HG03457 (cell line): ENCODE measurements around the gene RARA.
A peak's percentile ranks its signal among the peaks of the same experiment; 100 is the strongest.

Experiments
- ATAC-seq: cut with Tn5 transposase; IDR thresholded peaks from one replicate; pipeline ENCODE4 v1.9.1; 2021; ENCODE audit warnings: moderate number of reproducible peaks; ENCODE audit not compliant: unreplicated experiment

Gene RARA

GRCh38 chr17:40315678-40316570, 6.9 kb downstream of the RARA start:
- no peak for ATAC-seq

GRCh38 chr17:40316571-40317344, 7.8 kb downstream of the RARA start:
- no peak for ATAC-seq

GRCh38 chr17:40317345-40317873, 8.4 kb downstream of the RARA start:
- ATAC-seq: no peak

- peak; percentile 38 for ATAC-seq
These were observed 9.2 kb downstream of the RARA start for GRCh38 chr17:40317880-40318829.

- ATAC-seq: no peak
These were observed 9.9 kb downstream of the RARA start for GRCh38 chr17:40318830-40319391.

GRCh38 chr17:40319651-40320540, 10.9 kb downstream of the RARA start:
- ATAC-seq: no peak

- ATAC-seq: no peak
These were observed 12.0 kb downstream of the RARA start for GRCh38 chr17:40320756-40321523.

GRCh38 chr17:40321524-40321929, 12.5 kb downstream of the RARA start:
- no peak for ATAC-seq

GRCh38 chr17:40321961-40322357, 13.0 kb downstream of the RARA start:
- no peak for ATAC-seq

- ATAC-seq: no peak
These were observed 13.7 kb downstream of the RARA start for GRCh38 chr17:40322358-40323315.

GRCh38 chr17:40323391-40324381, 14.7 kb downstream of the RARA start:
- ATAC-seq: no peak

GRCh38 chr17:40325156-40326013, 16.4 kb downstream of the RARA start:
- ATAC-seq: no peak

GRCh38 chr17:40326014-40326831, 17.2 kb downstream of the RARA start:
- ATAC-seq: no peak

GRCh38 chr17:40326832-40327199, 17.8 kb downstream of the RARA start:
- no peak for ATAC-seq
